NCI-H1417 treated with DMSO at 0.1 percent for 48 hours (cell line): ENCODE measurements around the gene RPUSD3.

Experiments
- DNase-seq: peaks from one replicate; lab custom pipeline; 2025; lab: John Stamatoyannopoulos, UW

RPUSD3 gene

DNA sequence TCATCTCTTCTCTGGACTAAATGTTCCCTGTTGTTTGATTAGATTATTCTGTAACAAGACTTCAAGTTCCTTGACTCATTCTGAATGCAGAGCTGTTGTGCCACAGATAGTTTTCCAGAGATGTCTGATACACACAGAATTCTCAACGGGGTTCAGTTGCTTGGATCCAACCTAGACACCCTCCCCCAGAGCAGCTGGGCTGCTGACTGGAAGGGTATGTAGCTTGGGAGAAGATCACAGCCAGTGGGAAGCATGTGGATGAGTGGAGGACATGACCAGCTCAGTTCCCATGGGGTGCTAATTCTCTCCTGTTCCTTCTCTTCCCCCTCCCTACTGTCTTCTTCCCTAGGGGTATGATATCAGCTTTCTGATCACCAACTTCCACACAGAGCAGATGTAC is 40.3 kb downstream of the RPUSD3 start:
- no peak for DNase-seq

DNA sequence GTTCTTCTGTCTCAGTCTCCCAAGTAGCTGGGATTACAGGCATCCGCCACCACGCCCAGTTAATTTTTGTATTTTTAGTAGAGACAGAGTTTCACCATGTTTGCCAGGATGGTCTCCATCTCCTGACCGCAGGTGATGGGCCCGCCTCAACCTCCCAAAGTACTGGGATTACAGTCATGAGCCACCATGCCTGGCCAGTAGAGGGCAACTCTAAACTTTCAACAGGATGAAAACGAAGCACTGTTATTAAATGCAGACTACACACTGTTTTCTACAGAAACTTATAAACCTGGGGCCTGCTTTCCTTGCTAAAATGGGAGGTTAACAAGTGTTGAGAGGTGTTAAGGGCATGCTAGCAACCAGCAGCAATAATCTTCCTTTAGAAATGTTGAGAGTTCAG is 43.3 kb downstream of the RPUSD3 start:
- DNase-seq: no peak

DNA sequence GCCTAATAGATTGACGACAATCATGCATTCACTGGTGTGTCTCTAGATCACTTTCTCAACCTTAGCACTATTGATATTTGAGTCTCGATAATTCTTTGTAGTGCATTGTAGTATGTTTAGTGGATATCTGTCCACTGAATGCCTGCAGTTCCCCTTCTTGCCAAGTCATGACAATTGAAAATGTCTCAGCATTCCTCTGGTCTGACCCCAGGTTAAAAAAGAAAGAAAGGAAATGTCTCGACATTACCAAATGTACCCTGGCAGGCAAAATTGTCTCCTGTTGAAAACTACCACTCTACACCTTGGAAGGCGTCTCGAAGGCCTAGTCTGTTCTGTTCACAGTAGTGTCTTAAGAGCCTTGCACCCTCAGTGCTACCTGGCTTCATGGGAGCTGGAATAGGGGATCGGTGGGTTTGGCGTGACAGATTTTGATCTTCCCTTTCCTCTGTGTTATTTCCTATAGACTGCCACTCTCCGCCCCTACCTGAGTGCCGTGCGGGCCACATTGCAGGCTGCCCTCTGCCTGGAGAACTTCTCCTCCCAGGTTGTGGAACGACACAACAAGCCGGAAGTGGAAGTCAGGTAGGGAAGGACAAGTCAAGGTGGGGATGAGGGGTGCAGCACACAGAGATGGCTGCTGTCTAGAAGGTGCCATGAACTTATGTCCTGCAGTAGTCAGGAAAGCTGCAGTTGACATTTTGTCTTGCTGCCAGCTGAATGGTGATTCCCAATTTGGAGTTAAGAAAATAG is 46.4 kb downstream of the RPUSD3 start:
- DNase-seq: no peak

DNA sequence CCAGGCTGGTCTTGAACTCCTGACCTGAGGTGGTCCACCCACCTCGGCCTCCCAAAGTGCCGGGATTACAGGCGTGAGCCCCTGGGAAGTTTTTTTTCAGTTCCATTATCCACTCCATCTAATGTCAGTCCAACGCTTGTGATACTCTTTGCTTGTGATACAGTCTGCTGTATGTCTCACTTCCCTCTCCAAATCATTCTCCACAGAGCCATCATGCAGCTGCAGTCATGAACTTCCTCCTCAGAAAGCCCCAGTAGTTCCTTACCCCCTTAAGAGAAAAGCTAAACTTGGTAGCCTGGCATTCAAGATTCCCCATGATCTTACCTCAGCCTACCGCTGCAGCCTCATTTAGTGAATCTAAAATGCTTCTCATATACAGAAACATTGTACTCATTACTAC is 48.6 kb downstream of the RPUSD3 start:
- DNase-seq: no peak

DNA sequence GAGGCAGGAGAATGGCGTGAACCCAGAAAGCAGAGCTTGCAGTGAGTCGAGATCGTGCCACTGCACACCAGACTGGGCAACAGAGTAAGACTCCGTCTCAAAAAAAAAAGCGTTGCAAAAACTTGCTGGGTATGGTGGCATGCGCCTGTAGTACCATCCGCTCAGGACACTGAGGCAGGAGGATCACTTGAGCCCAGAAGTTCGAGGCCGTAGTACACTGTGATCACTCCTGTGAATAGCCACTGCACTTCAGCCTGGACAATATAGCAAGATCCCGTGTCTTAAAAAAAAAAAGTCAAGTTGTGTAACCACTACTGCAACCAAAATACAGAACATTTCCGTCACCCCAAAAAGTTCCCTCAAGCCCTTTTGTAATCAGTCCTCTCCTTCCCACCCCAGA is 49.4 kb downstream of the RPUSD3 start:
- no peak for DNase-seq

DNA sequence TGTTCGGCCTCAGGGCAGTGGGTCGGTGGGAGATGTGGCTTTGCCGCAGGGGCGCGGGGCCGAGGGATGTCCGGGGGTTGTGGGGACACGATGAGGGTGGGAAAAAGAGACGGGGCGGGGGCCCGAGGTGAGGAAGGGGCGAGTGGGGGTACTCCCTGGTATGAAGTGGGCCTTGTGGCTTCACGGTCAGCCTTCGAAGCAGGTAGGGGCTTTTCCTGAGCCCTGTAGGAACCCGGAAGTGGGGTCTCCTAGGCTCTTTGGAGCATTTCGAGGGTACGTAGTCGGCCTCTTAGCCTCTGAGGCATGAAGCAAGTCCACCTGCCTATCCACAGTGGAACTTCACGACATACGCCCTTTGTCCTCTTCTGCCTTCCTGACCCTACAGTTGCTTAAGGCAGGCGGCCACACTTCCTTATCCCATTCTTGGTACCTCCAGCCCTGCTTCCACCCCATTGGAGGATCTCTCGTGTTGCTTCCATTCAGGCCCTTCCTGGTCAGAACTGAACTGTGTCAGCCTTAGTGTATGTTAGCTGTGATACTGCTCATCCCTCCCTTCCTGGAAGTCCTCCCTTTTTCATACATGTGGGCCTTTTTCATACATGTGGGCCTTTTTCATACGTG is 50.5 kb downstream of the RPUSD3 start:
- DNase-seq: no peak

DNA sequence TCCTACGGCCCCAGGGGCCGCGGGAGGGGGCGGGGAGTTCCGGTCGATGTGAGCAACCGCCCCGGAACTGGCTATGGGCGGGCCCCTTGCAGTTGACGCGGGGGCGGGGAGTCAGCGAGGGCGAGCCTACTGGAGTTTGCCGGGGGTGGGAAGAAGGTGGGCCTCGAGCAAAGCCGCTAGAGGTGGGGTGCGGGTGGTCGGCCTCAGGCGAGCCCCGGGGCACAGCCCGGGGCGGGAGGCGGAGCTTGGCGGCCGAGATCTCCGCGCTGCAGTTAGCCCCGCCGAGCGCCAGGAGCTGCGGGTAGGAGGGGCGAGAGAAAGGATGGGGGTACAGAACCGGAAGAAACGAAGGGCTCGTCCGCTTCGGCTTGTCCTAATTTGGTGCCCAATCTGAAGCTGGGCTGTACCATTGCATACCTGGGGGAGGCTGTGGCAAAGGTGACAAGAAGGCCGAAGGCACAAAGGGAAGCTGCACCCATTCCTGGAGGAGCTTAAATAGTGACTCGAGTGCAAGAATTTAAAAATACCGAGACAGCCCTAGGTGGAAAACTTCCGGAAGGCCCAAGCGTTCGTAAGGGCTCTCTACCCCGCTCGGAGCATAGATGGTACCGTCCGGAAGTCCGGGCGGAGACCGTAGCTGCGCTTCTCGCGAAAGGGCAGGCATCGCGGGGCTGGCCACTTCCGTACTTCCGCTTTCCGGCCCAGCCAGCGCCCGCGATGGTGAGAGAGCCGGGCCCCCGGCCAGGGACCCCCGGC is 51.2 kb downstream of the RPUSD3 start, which contains the start of the genes ARPC4 and TADA3:
Gene ARPC4 (plus strand): TSS at position 678 of the 756 bp plus-strand sequence. CDS start 40 bp downstream, at position 718.
Gene TADA3 (minus strand): TSS at position 69 of the 756 bp plus-strand sequence. CDS start 1,007 bp downstream, outside the sequence.
- peak; percentile 73 for DNase-seq

DNA sequence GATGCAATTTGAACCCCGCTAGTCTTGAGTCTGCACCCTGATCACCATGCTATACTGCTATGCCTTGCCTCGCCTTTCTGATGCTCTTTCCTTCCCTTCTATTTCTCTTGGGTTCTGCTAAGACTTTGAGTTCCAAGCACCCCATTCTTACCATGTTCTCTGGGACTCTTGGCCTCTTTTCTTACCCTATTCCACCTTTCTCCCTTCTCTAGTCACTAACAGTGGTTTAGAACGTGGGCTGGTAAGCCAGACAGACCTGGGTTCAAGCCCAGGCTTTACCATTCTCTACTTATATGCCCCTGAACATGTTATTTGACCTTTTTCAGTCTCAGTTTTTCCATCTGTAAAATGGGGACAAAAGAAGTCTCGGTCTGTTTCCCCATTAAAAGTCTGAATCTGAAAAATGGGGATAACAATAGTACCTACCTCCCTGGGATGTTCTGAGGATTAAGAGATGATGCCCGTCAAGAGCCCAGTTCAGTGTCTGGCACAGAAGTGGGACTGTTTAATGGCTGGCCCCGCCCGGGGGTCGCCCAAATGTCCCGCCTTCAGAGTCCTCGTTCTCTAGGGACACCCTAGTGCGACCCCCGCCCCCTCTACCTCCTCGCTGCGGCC is 51.9 kb downstream of the RPUSD3 start:
- DNase-seq: no peak

DNA sequence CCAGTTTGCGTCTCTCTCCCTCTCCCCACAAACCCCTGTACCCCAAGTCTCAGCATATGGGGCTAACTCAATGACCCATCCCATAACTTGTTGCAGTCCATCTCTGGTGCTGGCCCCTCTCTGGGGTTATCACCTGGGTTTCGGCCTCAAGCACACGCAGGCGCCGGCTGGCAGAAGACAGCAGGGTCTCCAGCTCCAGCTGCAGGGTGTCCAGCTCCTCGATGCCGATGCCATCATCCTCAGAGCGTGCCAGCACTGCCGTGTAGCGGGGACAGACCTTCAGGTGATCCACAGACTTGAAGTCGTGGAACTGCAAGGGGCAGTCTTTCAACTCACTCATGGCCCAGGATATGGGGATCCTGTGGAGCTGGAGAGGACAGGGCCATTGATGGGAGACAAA is 52.7 kb downstream of the RPUSD3 start:
- no peak for DNase-seq
